SK-N-SH (cell line): ENCODE results near the gene TTC23. TPM values are rescaled to one million over a fixed set of nuclear protein-coding genes. Genes with fewer than 3 reads are reported as not detected.

Source experiments
- CTCF ChIA-PET: fragments of 300-600, 350-600 bp; formaldehyde crosslinking; extraction: SDS; loops from one replicate; lab custom pipeline; 2021; lab: Yijun Ruan, JAX
- POLR2A ChIA-PET: fragments of 350-600 bp; sonication (Branson Sonifier 250); formaldehyde crosslinking; extraction: SDS; loops from one replicate; lab custom pipeline; 2020; ENCODE audit warnings: antibody characterized with exemption, inconsistent platforms; lab: Yijun Ruan, JAX
- DNase-seq: peaks from one replicate; pipeline ENCODE4 v3.0.0; 2012
- H2AFZ ChIP-seq: fragments of 200-600 bp; sonication (generic); 2 replicates; pipeline ENCODE4 v1.8.1; 2016; ENCODE audit warnings: antibody characterized with exemption, mild to moderate bottlenecking, low read depth
- H3F3A ChIP-seq: fragments of 200-600 bp; sonication (generic); replicated peaks from 2 replicates; pipeline ENCODE3; 2016; ENCODE audit warnings: antibody characterized with exemption, mild to moderate bottlenecking; ENCODE audit not compliant: insufficient read depth
- H3K27ac ChIP-seq, 2 experiments: fragments of 200-500 bp in 1 of 2; fragments of 200-600 bp in 1 of 2; sonication (Bioruptor generic) in 1 of 2; sonication (generic), shearing (Covaris generic) in 1 of 2; 2 replicates each; pipeline versions ENCODE4 v1.5.1 to v1.6.1; 2014 to 2016; ENCODE audit warnings: low read depth in 2 of 2, inconsistent platforms in 1 of 2, low read length in 1 of 2, mild to moderate bottlenecking in 1 of 2, mixed read lengths in 1 of 2
- H3K27me3 ChIP-seq: fragments of 200-600 bp; sonication (generic), shearing (Covaris generic); 2 replicates; pipeline ENCODE4 v1.6.1; 2016; ENCODE audit warnings: mixed run types; ENCODE audit not compliant: insufficient read depth
- H3K36me3 ChIP-seq, 2 experiments: fragments of 200-500 bp in 1 of 2; fragments of 200-600 bp in 1 of 2; sonication (Bioruptor generic) in 1 of 2; sonication (generic) in 1 of 2; replicated peaks in 1 of 2; 2 replicates each; pipeline versions ENCODE3 to v1.5.1; 2014 to 2016; ENCODE audit warnings: low read length in 1 of 2, mild to moderate bottlenecking in 1 of 2; ENCODE audit not compliant: insufficient read depth in 2 of 2, control insufficient read depth in 1 of 2
- H3K4me1 ChIP-seq, 2 experiments: fragments of 200-500 bp in 1 of 2; fragments of 200-600 bp in 1 of 2; sonication (Bioruptor generic) in 1 of 2; sonication (generic), shearing (Covaris generic) in 1 of 2; 2 replicates each; pipeline versions ENCODE4 v1.5.1 to v1.6.1; 2014 to 2016; ENCODE audit warnings: low read depth in 1 of 2, low read length in 1 of 2, mixed run types in 1 of 2; ENCODE audit not compliant: insufficient read depth in 2 of 2, control insufficient read depth in 1 of 2
- H3K4me2 ChIP-seq: fragments of 200-600 bp; sonication (generic), shearing (Covaris generic); 2 replicates; pipeline ENCODE4 v1.6.1; 2017; ENCODE audit warnings: mixed run types
- H3K4me3 ChIP-seq, 2 experiments: fragments of 200-500 bp in 1 of 2; fragments of 200-600 bp in 1 of 2; sonication (Bioruptor generic) in 1 of 2; sonication (generic), shearing (Covaris generic) in 1 of 2; 2 replicates each; pipeline versions ENCODE4 v1.5.1 to v1.8.1; 2014 to 2016; ENCODE audit warnings: low read depth in 2 of 2, inconsistent platforms in 1 of 2, low read length in 1 of 2, mild to moderate bottlenecking in 1 of 2, mixed read lengths in 1 of 2, moderate library complexity in 1 of 2
- H3K79me2 ChIP-seq: fragments of 200-600 bp; sonication (generic); 2 replicates; pipeline ENCODE4 v1.8.1; 2017; ENCODE audit warnings: mild to moderate bottlenecking; ENCODE audit not compliant: insufficient read depth
- H3K9ac ChIP-seq: fragments of 200-600 bp; sonication (generic); 2 replicates; pipeline ENCODE4 v1.6.1; 2017; ENCODE audit warnings: mixed run types
- H3K9me2 ChIP-seq: fragments of 200-600 bp; sonication (generic); 2 replicates; pipeline ENCODE4 v1.6.1; 2017; ENCODE audit warnings: mixed run types
- H3K9me3 ChIP-seq: fragments of 200-600 bp; sonication (generic); 2 replicates; pipeline ENCODE4 v1.6.1; 2017; ENCODE audit warnings: mixed run types, mild to moderate bottlenecking, moderate library complexity
- H4K20me1 ChIP-seq: fragments of 200-600 bp; sonication (generic); 2 replicates; pipeline ENCODE4 v1.6.1; 2017; ENCODE audit warnings: mild to moderate bottlenecking, mixed run types; ENCODE audit not compliant: insufficient read depth
- ELF1 ChIP-seq: IDR thresholded peaks from 2 replicates; pipeline ENCODE4 v1.4.0; 2012
- FOSL2 ChIP-seq: IDR thresholded peaks from 2 replicates; pipeline ENCODE4 v1.4.0; 2012; ENCODE audit warnings: low read depth, mild to moderate bottlenecking, moderate library complexity, borderline replicate concordance
- FOXJ3 ChIP-seq: sonication (generic); formaldehyde crosslinking; IDR thresholded peaks from 2 replicates; pipeline ENCODE4 v1.5.1; 2020; ENCODE audit warnings: mild to moderate bottlenecking, missing genetic modification reagents
- GABPA ChIP-seq: IDR thresholded peaks from 2 replicates; pipeline ENCODE4 v1.4.0; 2012; ENCODE audit warnings: low read depth, mild to moderate bottlenecking
- JUND ChIP-seq: IDR thresholded peaks from 2 replicates; pipeline ENCODE4 v1.4.0; 2012
- NRF1 ChIP-seq: IDR thresholded peaks from 2 replicates; pipeline ENCODE4 v1.6.1; 2012; ENCODE audit warnings: low read depth, mild to moderate bottlenecking, low read length
- TCF12 ChIP-seq: IDR thresholded peaks from 2 replicates; pipeline ENCODE4 v1.4.0; 2012
- TEAD4 ChIP-seq: IDR thresholded peaks from 2 replicates; pipeline ENCODE4 v1.4.0; 2012; ENCODE audit warnings: mild to moderate bottlenecking, borderline replicate concordance; ENCODE audit not compliant: insufficient read depth
- WGBS: methylation state at CpG from one replicate; pipeline ENCODE4 v1.1.6; 2017; ENCODE audit warnings: low lambda C conversion rate; 5-methylcytosine and 5-hydroxymethylcytosine counted together
- polyA plus RNA-seq, 3 experiments: library from polyadenylated mRNA; depleted of rRNA; stranded (reverse); fragments of >200 nt; gene quantifications; 2 replicates each; pipeline ENCODE4 v1.2.3, GENCODE V29; 2012
- TF ChIP-seq, protein P1 (sequence below): fragments of 150-350 bp; IDR thresholded peaks from 2 replicates; pipeline ENCODE4 v1.6.1; 2017; ENCODE audit warnings: antibody characterized with exemption, low read length, low read depth, borderline replicate concordance
- TF ChIP-seq, protein P2 (sequence below): IDR thresholded peaks from 2 replicates; pipeline ENCODE4 v1.6.1; 2012; ENCODE audit warnings: mild to moderate bottlenecking, low read depth, low read length, moderate library complexity
- TF ChIP-seq, protein P3 (sequence below): IDR thresholded peaks from 2 replicates; pipeline ENCODE4 v1.4.0; 2012; ENCODE audit warnings: low read depth, borderline replicate concordance

TTC23 gene
- polyA plus RNA-seq, 1 of the 3 experiments (the other 2 are of a cell fraction): 0.79 TPM

DNA sequence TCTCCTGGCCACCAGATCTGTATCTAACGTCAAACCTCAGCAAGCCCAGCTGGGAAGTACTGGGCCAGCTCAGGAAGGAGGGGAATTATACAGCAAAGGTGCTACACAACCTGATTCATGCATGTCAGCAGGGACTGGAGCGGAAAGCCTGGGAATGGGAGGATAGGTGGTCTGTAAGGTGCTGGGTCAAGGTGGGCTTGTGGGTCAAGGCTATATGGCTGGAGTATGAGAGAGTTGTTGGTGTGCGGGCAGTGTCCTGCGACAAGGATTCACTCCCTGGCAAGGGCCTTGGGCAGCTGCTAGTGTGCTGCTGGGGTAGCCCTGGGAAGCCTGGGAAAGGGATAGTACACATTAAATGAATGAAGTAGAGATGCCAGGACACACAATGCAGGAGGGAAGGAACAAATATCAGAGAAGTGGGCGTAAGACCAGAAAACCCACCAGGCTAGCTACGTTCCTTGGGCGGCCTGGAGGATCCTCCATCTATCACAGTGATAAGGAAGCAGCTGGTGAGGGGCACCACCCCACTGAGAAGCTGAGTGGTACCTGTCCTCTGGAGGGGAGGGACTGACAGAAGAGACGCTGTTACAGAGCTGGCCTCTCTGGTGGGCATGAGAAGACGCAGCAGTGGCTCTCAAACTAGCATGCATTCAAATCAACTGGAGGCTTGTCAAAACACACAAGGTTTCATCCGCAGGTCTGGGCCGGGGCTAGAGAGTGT lies 153.0 kb downstream of the TTC23 start (continued):
- TF ChIP-seq, protein P1, sequence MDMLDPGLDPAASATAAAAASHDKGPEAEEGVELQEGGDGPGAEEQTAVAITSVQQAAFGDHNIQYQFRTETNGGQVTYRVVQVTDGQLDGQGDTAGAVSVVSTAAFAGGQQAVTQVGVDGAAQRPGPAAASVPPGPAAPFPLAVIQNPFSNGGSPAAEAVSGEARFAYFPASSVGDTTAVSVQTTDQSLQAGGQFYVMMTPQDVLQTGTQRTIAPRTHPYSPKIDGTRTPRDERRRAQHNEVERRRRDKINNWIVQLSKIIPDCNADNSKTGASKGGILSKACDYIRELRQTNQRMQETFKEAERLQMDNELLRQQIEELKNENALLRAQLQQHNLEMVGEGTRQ: no peak
- TF ChIP-seq TEAD4 (no peak), GABPA (no peak), JUND (no peak)

GRCh38 chr15:99095626-99096025 lies 153.8 kb downstream of the TTC23 start:
- POLR2A ChIA-PET: no interaction called here
- H3K79me2 ChIP-seq: no peaks in the 10 kb centered on the region

More at GRCh38 chr15:99095626-99096025, 153.8 kb downstream of the TTC23 start:
- Histone ChIP-seq H3K9ac (no peak overlapping the region), H3F3A (no peaks in the 10 kb centered on the region), H2AFZ (no peak overlapping the region), H3K4me2 (no peak overlapping the region), H3K4me1 (no peaks in the 10 kb centered on the region; a peak in 1 of 4 replicates), H3K36me3 (no peaks in the 10 kb centered on the region), H3K9me3 (no peaks in the 10 kb centered on the region), H4K20me1 (no peaks in the 10 kb centered on the region), H3K27ac (no peak overlapping the region), H3K9me2 (no peaks in the 10 kb centered on the region), H3K4me3 (no peak overlapping the region), H3K27me3 (no peaks in the 10 kb centered on the region)
- 72% methylated on average over 3 of the region's 3 CpGs for WGBS
- CTCF ChIA-PET: interaction anchor here (1.0 to 12.3 kb wide), 3 partner anchors 10 to 118 kb away, joined by 3 to 149 read pairs (median 3); partner anchors contain the start of gene SYNM
- DNase-seq: no peak
- TF ChIP-seq, protein P2, sequence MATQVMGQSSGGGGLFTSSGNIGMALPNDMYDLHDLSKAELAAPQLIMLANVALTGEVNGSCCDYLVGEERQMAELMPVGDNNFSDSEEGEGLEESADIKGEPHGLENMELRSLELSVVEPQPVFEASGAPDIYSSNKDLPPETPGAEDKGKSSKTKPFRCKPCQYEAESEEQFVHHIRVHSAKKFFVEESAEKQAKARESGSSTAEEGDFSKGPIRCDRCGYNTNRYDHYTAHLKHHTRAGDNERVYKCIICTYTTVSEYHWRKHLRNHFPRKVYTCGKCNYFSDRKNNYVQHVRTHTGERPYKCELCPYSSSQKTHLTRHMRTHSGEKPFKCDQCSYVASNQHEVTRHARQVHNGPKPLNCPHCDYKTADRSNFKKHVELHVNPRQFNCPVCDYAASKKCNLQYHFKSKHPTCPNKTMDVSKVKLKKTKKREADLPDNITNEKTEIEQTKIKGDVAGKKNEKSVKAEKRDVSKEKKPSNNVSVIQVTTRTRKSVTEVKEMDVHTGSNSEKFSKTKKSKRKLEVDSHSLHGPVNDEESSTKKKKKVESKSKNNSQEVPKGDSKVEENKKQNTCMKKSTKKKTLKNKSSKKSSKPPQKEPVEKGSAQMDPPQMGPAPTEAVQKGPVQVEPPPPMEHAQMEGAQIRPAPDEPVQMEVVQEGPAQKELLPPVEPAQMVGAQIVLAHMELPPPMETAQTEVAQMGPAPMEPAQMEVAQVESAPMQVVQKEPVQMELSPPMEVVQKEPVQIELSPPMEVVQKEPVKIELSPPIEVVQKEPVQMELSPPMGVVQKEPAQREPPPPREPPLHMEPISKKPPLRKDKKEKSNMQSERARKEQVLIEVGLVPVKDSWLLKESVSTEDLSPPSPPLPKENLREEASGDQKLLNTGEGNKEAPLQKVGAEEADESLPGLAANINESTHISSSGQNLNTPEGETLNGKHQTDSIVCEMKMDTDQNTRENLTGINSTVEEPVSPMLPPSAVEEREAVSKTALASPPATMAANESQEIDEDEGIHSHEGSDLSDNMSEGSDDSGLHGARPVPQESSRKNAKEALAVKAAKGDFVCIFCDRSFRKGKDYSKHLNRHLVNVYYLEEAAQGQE: no peak
- TF ChIP-seq ELF1: no peak
- no peak for TF ChIP-seq TCF12
- TF ChIP-seq FOXJ3: no peak
- TF ChIP-seq, protein P3, sequence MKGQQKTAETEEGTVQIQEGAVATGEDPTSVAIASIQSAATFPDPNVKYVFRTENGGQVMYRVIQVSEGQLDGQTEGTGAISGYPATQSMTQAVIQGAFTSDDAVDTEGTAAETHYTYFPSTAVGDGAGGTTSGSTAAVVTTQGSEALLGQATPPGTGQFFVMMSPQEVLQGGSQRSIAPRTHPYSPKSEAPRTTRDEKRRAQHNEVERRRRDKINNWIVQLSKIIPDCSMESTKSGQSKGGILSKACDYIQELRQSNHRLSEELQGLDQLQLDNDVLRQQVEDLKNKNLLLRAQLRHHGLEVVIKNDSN: no peak
- no peak for TF ChIP-seq FOSL2
- no peak for TF ChIP-seq NRF1
